Fibroblast of pulmonary artery (primary cell): ENCODE results near the gene SNRPD2.
A peak's percentile ranks its signal among the peaks of the same experiment; 100 is the strongest.

Source experiments
- DNase-seq: peaks from one replicate; pipeline ENCODE4 v3.0.0-alpha.2; 2010; ENCODE audit warnings: low read depth
- H3K4me3 ChIP-seq: replicated peaks from 2 replicates; pipeline ENCODE4 v1.5.1; 2011; ENCODE audit warnings: low read depth, mild to moderate bottlenecking, control low read depth, low read length, moderate library complexity
- CTCF ChIP-seq: IDR thresholded peaks from 2 replicates; pipeline ENCODE4 v1.5.1; 2011; ENCODE audit warnings: mild to moderate bottlenecking, control low read depth, low read length, inconsistent platforms; ENCODE audit errors: missing control alignments

SNRPD2 gene

GRCh38 chr19:45711851-45712698 lies 20.3 kb upstream of the SNRPD2 start:
- TF ChIP-seq CTCF: no peak
- H3K4me3 ChIP-seq: no peak overlapping the region
- no peak for DNase-seq

GRCh38 chr19:45710356-45711130 lies 18.8 kb upstream of the SNRPD2 start:
- no peak for TF ChIP-seq CTCF
- H3K4me3 ChIP-seq: no peak overlapping the region
- DNase-seq: no peak

GRCh38 chr19:45705710-45706415 lies 14.1 kb upstream of the SNRPD2 start:
- H3K4me3 ChIP-seq: no peak overlapping the region
- no peak for TF ChIP-seq CTCF
- DNase-seq: no peak

GRCh38 chr19:45705115-45705514 lies 13.4 kb upstream of the SNRPD2 start:
- no peak overlapping the region for H3K4me3 ChIP-seq
- DNase-seq: no peak
- TF ChIP-seq CTCF: no peak

GRCh38 chr19:45701676-45702075 lies 9.9 kb upstream of the SNRPD2 start:
- no peak for TF ChIP-seq CTCF
- DNase-seq: no peak
- no peak overlapping the region for H3K4me3 ChIP-seq

GRCh38 chr19:45693106-45693788 lies 1.5 kb upstream of the SNRPD2 start:
- DNase-seq: peak; percentile 69
- peak overlapping the region; percentile 96 for H3K4me3 ChIP-seq
- peak; percentile 88 for TF ChIP-seq CTCF
